Mucosa of descending colon (tissue), 3 donors: ENCODE data around the gene FSTL4. TPM values are rescaled to one million over a fixed set of nuclear protein-coding genes. Genes with fewer than 3 reads are reported as not detected.

Experiments
- ATAC-seq: fragments of 200-7000 bp; cut with Tn5 transposase; one replicate; pipeline ENCODE4 v1.9.1; 2020; ENCODE audit warnings: mild to moderate bottlenecking, moderate library complexity
- DNase-seq, 3 donors: peaks; one replicate each; pipeline ENCODE4 v3.0.0-alpha.2; 2020
- H3K36me3 ChIP-seq: fragments of 200-600 bp; one replicate; pipeline ENCODE4 v1.8.0; 2021; ENCODE audit warnings: low read depth, mild to moderate bottlenecking
- H3K4me1 ChIP-seq: fragments of 200-600 bp; one replicate; pipeline ENCODE4 v1.8.0; 2021; ENCODE audit warnings: low read depth, mild to moderate bottlenecking
- H3K4me3 ChIP-seq: fragments of 200-600 bp; one replicate; pipeline ENCODE4 v1.8.0; 2021; ENCODE audit warnings: mild to moderate bottlenecking
- H3K9me3 ChIP-seq: fragments of 200-600 bp; one replicate; pipeline ENCODE4 v1.8.0; 2021; ENCODE audit warnings: mild to moderate bottlenecking
- intact Hi-C, 2 donors: fragments of 100-400 bp; cut with DNase I in 1 of 2; cut with micrococcal nuclease in 1 of 2; formaldehyde crosslinking; loops; one replicate each; pipeline versions ENCODE4 v1.11.0 to v1.11.1; 2022; cut with DNase I, micrococcal nuclease
- total RNA-seq, 3 donors: library from RNA; stranded (reverse); fragmentation: NEBNext Ultra II Directional in 2 of 3; extraction: Animal tissue kit (Norgen Biotek cat#: 25700) in 2 of 3; gene quantifications; one replicate each; pipeline versions ENCODE4 v1.2.1 to v1.2.4, GENCODE V29; 2021 to 2023
- TF ChIP-seq, protein P1 (sequence below): fragments of 200-600 bp; IDR thresholded peaks from one replicate; pipeline ENCODE4 v1.8.0; 2022; ENCODE audit warnings: antibody characterized with exemption, mild to moderate bottlenecking
- donor health status: DM: no; HTN: no; CAD: no; lungs with moderate emphysema.
- donor health status: DM: no; HTN: no; CAD: no.
- donor health status: DM: no; HTN: yes; CAD: no.

The FSTL4 gene
- total RNA-seq, 3 donors from 2014 or later = 0.29 to 0.77 (median 0.57) TPM

DNA sequence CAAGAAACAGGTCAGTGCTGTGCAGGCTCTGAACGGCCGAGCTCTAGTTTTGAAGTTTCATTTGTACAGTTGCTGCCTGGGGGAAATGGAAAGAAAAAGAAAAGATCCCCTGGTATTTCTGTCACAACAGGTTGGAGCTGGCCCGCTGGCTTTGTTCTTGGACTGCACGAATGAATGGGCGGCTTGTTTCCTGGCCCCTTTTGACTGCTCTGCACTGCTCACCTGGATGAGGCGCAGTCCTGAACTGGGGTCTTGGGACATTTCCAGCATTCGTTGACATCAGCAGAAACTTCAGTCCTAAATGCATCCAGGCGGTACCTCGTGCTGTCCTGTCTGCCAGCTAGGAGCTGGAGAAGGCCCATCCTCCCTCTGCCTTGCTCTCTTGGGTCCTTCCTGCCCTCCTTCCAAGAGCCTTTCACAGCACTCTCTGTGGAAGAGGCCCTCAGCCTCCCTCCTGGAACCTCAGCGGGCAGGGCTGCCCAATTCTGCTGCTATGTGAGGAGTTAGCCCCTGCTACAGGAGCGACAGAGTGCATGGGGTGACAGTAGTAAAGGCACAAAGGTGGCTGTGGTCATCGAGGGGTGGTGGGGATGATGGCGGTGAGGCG lies 189.2 kb downstream of the FSTL4 start:
- intact Hi-C loops = loop anchor here in 1 of 2 donors (10.0 kb wide), 1 partner anchor 442 kb away; no protein-coding TSS in a partner anchor
- ATAC-seq = no peak

DNA sequence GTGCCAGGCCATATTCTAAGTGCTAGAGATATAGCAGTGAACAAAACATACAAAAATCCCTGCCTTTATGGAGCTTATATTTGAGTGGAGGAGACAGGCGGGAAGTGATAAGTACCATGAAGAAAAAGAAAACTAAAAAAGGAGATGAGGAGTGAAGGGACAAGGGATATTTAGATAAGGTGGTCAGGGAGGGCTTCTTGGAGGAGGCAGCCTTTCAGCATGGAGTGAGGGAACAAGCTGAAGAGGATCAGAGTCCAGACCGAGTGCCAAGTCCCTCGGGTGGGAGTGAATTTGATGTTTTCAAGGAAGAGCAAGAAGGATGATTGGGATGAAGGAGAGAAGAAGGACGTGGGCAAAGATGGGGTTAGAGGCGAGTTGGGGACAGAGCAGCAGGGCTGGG lies 190.5 kb downstream of the FSTL4 start:
- H3K4me1 ChIP-seq = no peaks in the 10 kb centered on the region
- no peaks in the 10 kb centered on the region for H3K9me3 ChIP-seq
- DNase-seq (no peak), ATAC-seq (no peak)
- H3K4me3 ChIP-seq = no peak overlapping the region
- TF ChIP-seq, protein P1, sequence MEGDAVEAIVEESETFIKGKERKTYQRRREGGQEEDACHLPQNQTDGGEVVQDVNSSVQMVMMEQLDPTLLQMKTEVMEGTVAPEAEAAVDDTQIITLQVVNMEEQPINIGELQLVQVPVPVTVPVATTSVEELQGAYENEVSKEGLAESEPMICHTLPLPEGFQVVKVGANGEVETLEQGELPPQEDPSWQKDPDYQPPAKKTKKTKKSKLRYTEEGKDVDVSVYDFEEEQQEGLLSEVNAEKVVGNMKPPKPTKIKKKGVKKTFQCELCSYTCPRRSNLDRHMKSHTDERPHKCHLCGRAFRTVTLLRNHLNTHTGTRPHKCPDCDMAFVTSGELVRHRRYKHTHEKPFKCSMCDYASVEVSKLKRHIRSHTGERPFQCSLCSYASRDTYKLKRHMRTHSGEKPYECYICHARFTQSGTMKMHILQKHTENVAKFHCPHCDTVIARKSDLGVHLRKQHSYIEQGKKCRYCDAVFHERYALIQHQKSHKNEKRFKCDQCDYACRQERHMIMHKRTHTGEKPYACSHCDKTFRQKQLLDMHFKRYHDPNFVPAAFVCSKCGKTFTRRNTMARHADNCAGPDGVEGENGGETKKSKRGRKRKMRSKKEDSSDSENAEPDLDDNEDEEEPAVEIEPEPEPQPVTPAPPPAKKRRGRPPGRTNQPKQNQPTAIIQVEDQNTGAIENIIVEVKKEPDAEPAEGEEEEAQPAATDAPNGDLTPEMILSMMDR = no peak
- intact Hi-C loops = loop anchor here in 1 of 2 donors (10.0 kb wide), 1 partner anchor 443 kb away; no protein-coding TSS in a partner anchor
- H3K36me3 ChIP-seq = no peaks in the 10 kb centered on the region

More for the DNA sequence above, 189.2 kb downstream of the FSTL4 start:
- no peak overlapping the region for H3K4me3 ChIP-seq
- DNase-seq = no peak
- no peaks in the 10 kb centered on the region for H3K4me1 ChIP-seq
- TF ChIP-seq, protein P1 = no peak
- no peaks in the 10 kb centered on the region for H3K36me3 ChIP-seq
- no peaks in the 10 kb centered on the region for H3K9me3 ChIP-seq

DNA sequence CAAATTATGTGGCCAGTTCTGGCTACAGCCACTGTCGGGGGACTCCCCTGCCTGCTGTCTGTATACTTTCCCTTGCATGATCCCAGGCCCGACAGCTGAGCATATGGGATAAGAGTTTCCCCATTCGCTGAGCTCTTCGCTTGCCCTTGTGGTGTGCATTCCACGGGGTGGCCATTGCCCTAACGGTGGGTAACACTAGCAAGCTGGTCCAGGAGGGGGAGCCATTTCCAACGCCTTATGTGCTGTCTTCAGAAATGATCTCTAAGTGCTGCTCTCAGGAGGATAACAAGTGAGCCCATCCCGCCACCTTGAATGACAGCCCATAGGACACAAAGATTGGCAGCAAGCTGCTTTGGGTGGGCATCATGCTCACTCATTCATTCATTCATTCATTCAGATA lies 190.9 kb downstream of the FSTL4 start:
- intact Hi-C loops = loop anchor here in 1 of 2 donors (10.0 kb wide), 1 partner anchor 443 kb away; no protein-coding TSS in a partner anchor
- no peaks in the 10 kb centered on the region for H3K9me3 ChIP-seq
- H3K4me3 ChIP-seq = no peak overlapping the region
- ATAC-seq (peak; percentile 18), DNase-seq (peak in 1 of 3 donors; percentile 46)
- H3K36me3 ChIP-seq = no peaks in the 10 kb centered on the region
- TF ChIP-seq, protein P1 = no peak
- H3K4me1 ChIP-seq = no peaks in the 10 kb centered on the region

DNA sequence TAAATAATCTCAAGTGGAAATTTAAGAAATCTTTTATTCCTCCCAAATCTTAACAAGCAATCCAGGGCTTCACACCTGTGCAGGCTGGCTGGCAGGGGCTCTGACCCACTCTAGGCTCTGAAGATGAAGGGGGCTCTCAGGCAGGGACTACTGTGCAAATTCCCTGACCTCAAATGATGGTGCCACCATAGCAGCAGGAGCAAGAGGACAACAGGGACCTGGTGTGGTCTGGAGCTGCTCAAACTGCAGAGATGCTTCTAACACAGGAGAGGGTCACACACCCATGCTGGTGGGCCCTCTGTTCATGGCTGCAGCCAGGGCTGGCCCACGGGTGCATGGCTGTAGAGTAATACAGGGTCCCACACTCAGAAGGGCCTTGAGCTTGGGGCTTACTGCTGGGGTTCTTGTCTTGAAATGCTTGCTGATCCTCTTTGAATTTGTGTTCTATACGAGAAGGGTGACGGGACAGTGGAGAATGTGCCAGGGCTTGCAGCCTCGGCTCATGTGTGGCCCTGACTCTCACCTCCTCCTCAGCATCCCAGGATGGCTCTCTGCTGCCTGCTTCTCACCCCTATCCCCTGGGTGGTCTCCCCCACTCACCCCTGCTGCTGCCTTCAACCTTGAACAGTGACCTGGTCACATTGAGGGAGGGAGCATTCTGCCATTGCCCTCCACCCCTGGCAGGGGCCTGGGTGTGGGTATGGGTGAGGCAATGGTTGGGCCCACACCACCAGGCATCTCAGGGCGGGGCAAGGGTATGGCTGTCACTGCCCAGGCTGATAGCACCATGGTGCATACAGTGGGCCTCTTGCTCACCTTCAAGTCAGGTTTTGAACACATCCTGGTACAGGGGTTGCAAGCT lies 191.7 kb downstream of the FSTL4 start:
- no peak overlapping the region for H3K4me3 ChIP-seq
- H3K4me1 ChIP-seq = no peaks in the 10 kb centered on the region
- intact Hi-C loops = loop anchor here in 1 of 2 donors (10.0 kb wide), 1 partner anchor 444 kb away; no protein-coding TSS in a partner anchor
- no peaks in the 10 kb centered on the region for H3K9me3 ChIP-seq
- TF ChIP-seq, protein P1 = no peak
- DNase-seq (no peak), ATAC-seq (no peak)
- no peaks in the 10 kb centered on the region for H3K36me3 ChIP-seq

DNA sequence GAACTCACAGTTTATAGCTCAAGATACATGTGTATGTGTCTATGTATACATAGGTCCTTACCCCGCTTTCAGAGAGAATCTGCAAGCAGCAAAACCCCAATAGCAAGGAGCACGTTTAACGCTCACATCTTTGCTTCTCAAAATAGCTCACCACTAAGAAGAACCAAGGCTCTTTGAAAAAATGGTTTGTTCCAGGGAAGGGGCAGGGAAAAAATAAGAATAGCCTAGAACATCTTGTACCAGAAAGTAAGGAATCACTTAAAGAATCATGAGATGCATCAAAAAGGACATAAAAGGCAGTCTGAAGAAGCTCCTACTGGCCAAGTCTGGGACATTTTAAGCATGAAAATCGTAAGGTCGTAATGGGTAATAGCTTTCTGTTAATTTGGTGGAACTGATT lies 196.4 kb downstream of the FSTL4 start:
- TF ChIP-seq, protein P1 = no peak
- H3K9me3 ChIP-seq = no peaks in the 10 kb centered on the region
- no peaks in the 10 kb centered on the region for H3K4me1 ChIP-seq
- intact Hi-C loops = no loop called here
- ATAC-seq (no peak), DNase-seq (no peak)
- no peak overlapping the region for H3K4me3 ChIP-seq
- no peaks in the 10 kb centered on the region for H3K36me3 ChIP-seq
